ENCODE data around the gene CCDC122.

DNA sequence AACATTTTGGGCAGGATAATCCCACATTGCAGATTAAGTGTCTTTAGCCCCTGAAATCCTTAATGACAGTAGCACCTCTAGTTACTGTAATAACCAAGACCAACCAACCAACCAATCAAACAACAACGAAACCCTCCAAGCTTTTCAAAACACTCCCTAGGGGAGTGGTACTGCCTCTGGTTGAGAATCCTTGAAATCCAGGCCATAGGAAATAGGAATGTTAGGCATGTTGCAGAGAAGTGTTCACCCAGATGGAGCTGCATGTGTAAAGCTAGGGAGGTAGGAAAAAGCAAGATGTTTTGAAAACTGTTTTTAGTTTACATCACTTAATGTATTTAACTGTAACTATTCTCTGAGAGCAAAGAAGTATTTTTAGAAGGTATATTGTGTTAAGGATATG, 4.7 kb upstream of the CCDC122 start:
- TF ChIP-seq, protein P1, sequence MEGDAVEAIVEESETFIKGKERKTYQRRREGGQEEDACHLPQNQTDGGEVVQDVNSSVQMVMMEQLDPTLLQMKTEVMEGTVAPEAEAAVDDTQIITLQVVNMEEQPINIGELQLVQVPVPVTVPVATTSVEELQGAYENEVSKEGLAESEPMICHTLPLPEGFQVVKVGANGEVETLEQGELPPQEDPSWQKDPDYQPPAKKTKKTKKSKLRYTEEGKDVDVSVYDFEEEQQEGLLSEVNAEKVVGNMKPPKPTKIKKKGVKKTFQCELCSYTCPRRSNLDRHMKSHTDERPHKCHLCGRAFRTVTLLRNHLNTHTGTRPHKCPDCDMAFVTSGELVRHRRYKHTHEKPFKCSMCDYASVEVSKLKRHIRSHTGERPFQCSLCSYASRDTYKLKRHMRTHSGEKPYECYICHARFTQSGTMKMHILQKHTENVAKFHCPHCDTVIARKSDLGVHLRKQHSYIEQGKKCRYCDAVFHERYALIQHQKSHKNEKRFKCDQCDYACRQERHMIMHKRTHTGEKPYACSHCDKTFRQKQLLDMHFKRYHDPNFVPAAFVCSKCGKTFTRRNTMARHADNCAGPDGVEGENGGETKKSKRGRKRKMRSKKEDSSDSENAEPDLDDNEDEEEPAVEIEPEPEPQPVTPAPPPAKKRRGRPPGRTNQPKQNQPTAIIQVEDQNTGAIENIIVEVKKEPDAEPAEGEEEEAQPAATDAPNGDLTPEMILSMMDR (IDR thresholded peaks at IDR 0.05; ENCODE audit: low read length) = no peak
- TF ChIP-seq EZH2 (IDR thresholded peaks at IDR 0.05; ENCODE audit: borderline replicate concordance, low read length) = no peak

Data from OCI-LY1 (cell line).